PC-3 (cell line): ENCODE measurements around the gene GRID2IP. TPM values are rescaled to one million over a fixed set of nuclear protein-coding genes. Genes with fewer than 3 reads are reported as not detected.

Experiments used
- ATAC-seq: fragments of 200-7000 bp; cut with Tn5 transposase; 2 replicates; pipeline ENCODE4 v1.9.1; 2020; ENCODE audit warnings: mild to moderate bottlenecking, moderate library complexity
- BruUV-seq: library from RNA; stranded (reverse); fragments of 400-500 nt; replicated peaks from 2 replicates; lab custom pipeline; 2021; lab: Mats Ljungman, UMichigan
- CTCF ChIA-PET: fragments of 300-600 bp; sonication (Branson Sonifier 250); formaldehyde crosslinking; loops from one replicate; lab custom pipeline; 2022; ENCODE audit warnings: antibody characterized with exemption; lab: Charles Lee
- POLR2A ChIA-PET: fragments of 300-600 bp; sonication (Branson Sonifier 250); formaldehyde crosslinking; loops from one replicate; lab custom pipeline; 2022; ENCODE audit warnings: antibody characterized with exemption; ENCODE audit not compliant: unreplicated experiment; lab: Charles Lee
- DNase-seq: peaks from one replicate; pipeline ENCODE4 v3.0.0-alpha.2; 2015
- H2AFZ ChIP-seq: fragments of 300-600 bp; sonication (generic); 2 replicates; pipeline ENCODE4 v1.6.0; 2016; ENCODE audit warnings: antibody characterized with exemption, low read length
- H3F3A ChIP-seq: fragments of 300-600 bp; sonication (generic); one replicate; pipeline ENCODE4 v1.6.0; 2017; ENCODE audit warnings: antibody characterized with exemption, low read length, control low read depth, mild to moderate bottlenecking; ENCODE audit not compliant: unreplicated experiment
- H3K27ac ChIP-seq: fragments of 300-600 bp; sonication (generic); 2 replicates; pipeline ENCODE4 v1.5.1; 2016; ENCODE audit warnings: mild to moderate bottlenecking, low read length
- H3K27me3 ChIP-seq: fragments of 300-600 bp; sonication (generic); 2 replicates; pipeline ENCODE4 v1.6.1; 2016; ENCODE audit warnings: low read length, mixed read lengths
- H3K36me3 ChIP-seq: fragments of 300-600 bp; sonication (generic); 2 replicates; pipeline ENCODE4 v1.6.1; 2016; ENCODE audit warnings: low read depth, mixed run types, low read length, mixed read lengths
- H3K4me1 ChIP-seq: fragments of 300-600 bp; sonication (generic); 2 replicates; pipeline ENCODE4 v1.5.1; 2016; ENCODE audit warnings: low read length; ENCODE audit not compliant: insufficient read depth
- H3K4me2 ChIP-seq: fragments of 300-600 bp; sonication (generic); 2 replicates; pipeline ENCODE4 v1.6.0; 2016; ENCODE audit warnings: low read length
- H3K4me3 ChIP-seq: fragments of 300-600 bp; sonication (generic); 2 replicates; pipeline ENCODE4 v1.5.1; 2016; ENCODE audit warnings: mild to moderate bottlenecking, low read length, mixed read lengths
- H3K79me2 ChIP-seq: fragments of 300-600 bp; sonication (generic); 2 replicates; pipeline ENCODE4 v1.6.1; 2017; ENCODE audit warnings: low read length, mixed read lengths
- H3K9ac ChIP-seq: fragments of 300-600 bp; sonication (generic); 2 replicates; pipeline ENCODE4 v1.6.0; 2016; ENCODE audit warnings: mild to moderate bottlenecking, low read length
- H3K9me2 ChIP-seq: fragments of 300-600 bp; sonication (generic); replicated peaks from 2 replicates; pipeline ENCODE4 v1.6.1; 2016; ENCODE audit warnings: mixed run types, low read length, mixed read lengths
- H3K9me3 ChIP-seq: fragments of 300-600 bp; sonication (generic); 2 replicates; pipeline ENCODE4 v1.6.1; 2016; ENCODE audit warnings: low read length, mixed read lengths
- H4K20me1 ChIP-seq: fragments of 300-600 bp; sonication (generic); 2 replicates; pipeline ENCODE4 v1.6.1; 2016; ENCODE audit warnings: low read length, mixed read lengths
- EZH2 ChIP-seq: fragments of 300-600 bp; sonication (generic); IDR thresholded peaks from one replicate; pipeline ENCODE4 v1.6.1; 2017; ENCODE audit warnings: antibody characterized with exemption, mild to moderate bottlenecking, low read length; ENCODE audit not compliant: unreplicated experiment
- EZH2phosphoT487 ChIP-seq: fragments of 300-600 bp; sonication (generic); IDR thresholded peaks from 2 replicates; pipeline ENCODE4 v1.6.1; 2018; ENCODE audit warnings: mild to moderate bottlenecking, antibody characterized with exemption, low read length, borderline replicate concordance
- intact Hi-C: fragments of 100-400 bp; cut with micrococcal nuclease; formaldehyde crosslinking; loops from 2 replicates; pipeline ENCODE4 v1.9.0; 2023
- total RNA-seq: library from RNA; depleted of rRNA; stranded (reverse); fragments of >200 nt; gene quantifications from 2 replicates; pipeline ENCODE4 v1.2.3, GENCODE V29; 2014
- TF ChIP-seq, protein P1 (sequence below): fragments of 300-600 bp; sonication (generic); conservative IDR thresholded peaks from 2 replicates; pipeline ENCODE4 v1.5.1; 2017; ENCODE audit warnings: antibody characterized with exemption, low read depth, mild to moderate bottlenecking, low read length

GRID2IP gene
- total RNA-seq, 1 experiment from 2014 or later: not detected

DNA sequence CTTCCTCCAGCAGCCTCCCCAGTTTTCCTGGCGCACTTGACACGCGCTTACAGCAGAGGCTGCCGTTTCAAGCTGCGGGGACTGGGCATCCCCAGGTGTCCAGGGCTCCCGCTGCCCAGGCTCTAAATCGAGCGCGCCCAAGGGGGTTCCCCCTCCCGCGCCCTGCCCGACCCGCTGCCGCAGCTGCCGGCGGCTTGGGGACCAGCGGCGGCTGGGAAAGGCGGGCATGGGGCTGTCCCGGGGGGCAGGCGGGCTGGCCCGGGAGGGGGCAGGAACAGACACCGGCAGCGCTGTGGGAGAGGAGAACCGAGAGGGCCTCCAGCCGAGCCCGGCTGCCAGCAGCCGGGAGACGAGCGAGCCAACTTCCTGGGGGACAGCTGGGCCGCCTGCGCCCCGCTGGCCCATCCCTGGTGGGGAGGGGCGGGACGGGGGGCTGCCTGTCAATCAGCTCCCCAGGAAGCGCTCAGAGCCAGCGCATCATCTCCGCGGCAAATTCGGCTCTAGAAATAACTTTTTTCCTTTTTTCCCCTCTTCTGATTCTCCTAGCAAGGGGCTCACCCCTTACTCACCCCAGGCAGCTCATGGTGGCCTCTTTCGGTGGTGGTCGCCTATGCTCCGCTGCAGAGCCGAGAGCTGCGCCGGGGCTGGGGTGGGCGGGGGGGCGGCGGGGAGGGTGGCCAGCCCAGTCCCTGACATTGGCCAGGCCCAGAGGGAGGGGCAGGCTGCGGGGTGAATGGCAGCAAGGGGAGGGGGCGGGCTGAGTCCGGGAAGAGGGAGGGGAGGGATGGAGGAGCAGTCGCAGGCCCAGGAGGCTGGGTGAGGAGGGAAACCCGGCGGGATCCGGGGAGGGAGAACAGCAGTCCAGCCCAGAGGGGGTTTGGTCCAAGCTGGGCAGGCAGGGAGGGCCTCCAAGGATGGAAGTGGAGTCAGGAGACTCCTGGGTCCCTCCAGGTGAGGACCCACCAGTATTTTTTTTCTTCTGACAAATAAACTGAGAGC is 14.7 kb downstream of the GRID2IP start:
- Histone ChIP-seq H3K9ac (no peak overlapping the region), H3K36me3 (no peaks in the 10 kb centered on the region), H3K27ac (no peak overlapping the region), H2AFZ (no peak overlapping the region), H3K27me3 (no peaks in the 10 kb centered on the region), H3K79me2 (no peaks in the 10 kb centered on the region), H3K4me1 (no peaks in the 10 kb centered on the region), H3K9me2 (no peaks in the 10 kb centered on the region), H3K4me2 (no peak overlapping the region; the same call in 1 of the 2 replicates), H3F3A (no peaks in the 10 kb centered on the region), H3K4me3 (no peak overlapping the region), H3K9me3 (no peaks in the 10 kb centered on the region), H4K20me1 (no peaks in the 10 kb centered on the region)
- ATAC-seq (peak; percentile 29; the same call in 1 of the 2 replicates), DNase-seq (no peak)
- no TSS peak for BruUV-seq
- POLR2A ChIA-PET: no interaction called here
- intact Hi-C loops: no loop called here
- no peak for TF ChIP-seq EZH2phosphoT487
- TF ChIP-seq, protein P1, sequence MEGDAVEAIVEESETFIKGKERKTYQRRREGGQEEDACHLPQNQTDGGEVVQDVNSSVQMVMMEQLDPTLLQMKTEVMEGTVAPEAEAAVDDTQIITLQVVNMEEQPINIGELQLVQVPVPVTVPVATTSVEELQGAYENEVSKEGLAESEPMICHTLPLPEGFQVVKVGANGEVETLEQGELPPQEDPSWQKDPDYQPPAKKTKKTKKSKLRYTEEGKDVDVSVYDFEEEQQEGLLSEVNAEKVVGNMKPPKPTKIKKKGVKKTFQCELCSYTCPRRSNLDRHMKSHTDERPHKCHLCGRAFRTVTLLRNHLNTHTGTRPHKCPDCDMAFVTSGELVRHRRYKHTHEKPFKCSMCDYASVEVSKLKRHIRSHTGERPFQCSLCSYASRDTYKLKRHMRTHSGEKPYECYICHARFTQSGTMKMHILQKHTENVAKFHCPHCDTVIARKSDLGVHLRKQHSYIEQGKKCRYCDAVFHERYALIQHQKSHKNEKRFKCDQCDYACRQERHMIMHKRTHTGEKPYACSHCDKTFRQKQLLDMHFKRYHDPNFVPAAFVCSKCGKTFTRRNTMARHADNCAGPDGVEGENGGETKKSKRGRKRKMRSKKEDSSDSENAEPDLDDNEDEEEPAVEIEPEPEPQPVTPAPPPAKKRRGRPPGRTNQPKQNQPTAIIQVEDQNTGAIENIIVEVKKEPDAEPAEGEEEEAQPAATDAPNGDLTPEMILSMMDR: no peak
- no peak for TF ChIP-seq EZH2
- CTCF ChIA-PET: no interaction called here

GRCh38 chr7:6533893-6534495 is 17.3 kb downstream of the GRID2IP start:
- no peak overlapping the region for H2AFZ ChIP-seq
- no peak for DNase-seq
- H3K79me2 ChIP-seq: no peaks in the 10 kb centered on the region
- H3K36me3 ChIP-seq: no peaks in the 10 kb centered on the region
- no peaks in the 10 kb centered on the region for H3K9me3 ChIP-seq
- no peak overlapping the region for H3K4me2 ChIP-seq
- H4K20me1 ChIP-seq: no peaks in the 10 kb centered on the region
- no peaks in the 10 kb centered on the region for H3F3A ChIP-seq
- TF ChIP-seq, protein P1: no peak
- TF ChIP-seq EZH2: no peak
- no peak for TF ChIP-seq EZH2phosphoT487
- intact Hi-C loops: no loop called here
- H3K9me2 ChIP-seq: no peaks in the 10 kb centered on the region
- H3K4me3 ChIP-seq: no peak overlapping the region
- ChIA-PET CTCF (no interaction called here), POLR2A (no interaction called here)
- H3K27me3 ChIP-seq: peaks cover 4% of the 10 kb centered on the region; the same call in 1 of the 2 replicates
- H3K27ac ChIP-seq: no peak overlapping the region
- no peaks in the 10 kb centered on the region for H3K4me1 ChIP-seq
- BruUV-seq: no TSS peak
- H3K9ac ChIP-seq: no peak overlapping the region
- no peak for ATAC-seq
